GM12878 (cell line): ENCODE measurements around the gene CTNNAL1. TPM values are rescaled to one million over a fixed set of nuclear protein-coding genes. Genes with fewer than 3 reads are reported as not detected.

Source experiments
- ATAC-seq: fragments of 200-7000 bp; cut with Tn5 transposase; 3 replicates; pipeline ENCODE4 v1.9.1; 2020; ENCODE audit warnings: mild to moderate bottlenecking, moderate library complexity
- BruUV-seq: library from RNA; stranded (reverse); fragments of 400-500 nt; replicated peaks from 2 replicates; lab custom pipeline; 2021; lab: Mats Ljungman, UMichigan
- CTCF ChIA-PET: fragments of 300-600 bp; sonication (Branson Sonifier 250); formaldehyde crosslinking; extraction: SDS; loops from one replicate; lab custom pipeline; 2021; ENCODE audit warnings: inconsistent platforms; lab: Yijun Ruan, JAX
- POLR2A ChIA-PET: fragments of 350-600 bp; formaldehyde crosslinking; extraction: SDS; loops from one replicate; lab custom pipeline; 2021; ENCODE audit warnings: inconsistent platforms; lab: Charles Lee
- RAD21 ChIA-PET: fragments of 300-600 bp; sonication (Branson Sonifier 250); formaldehyde crosslinking; loops from one replicate; lab custom pipeline; 2023; ENCODE audit warnings: antibody characterized with exemption; ENCODE audit not compliant: unreplicated experiment; lab: Charles Lee
- SMC1A ChIA-PET: fragments of 300-600 bp; sonication (Branson Sonifier 250); formaldehyde crosslinking; loops from one replicate; lab custom pipeline; 2023; ENCODE audit not compliant: unreplicated experiment, uncharacterized antibody; lab: Charles Lee
- DNase-seq: peaks from one replicate; pipeline ENCODE4 v3.0.0-alpha.2; 2011; ENCODE audit warnings: low read depth, low spot score
- FAIRE-seq: peaks from 3 replicates; lab custom pipeline; 2011; peaks lifted over from hg19 to GRCh38; lab: Jason Lieb, UNC
- H2AFZ ChIP-seq: 2 replicates; pipeline ENCODE4 v1.6.0; 2011; ENCODE audit warnings: low read depth, low read length, control low read depth; ENCODE audit not compliant: control insufficient read depth
- H3K27ac ChIP-seq: 2 replicates; pipeline ENCODE4 v1.5.1; 2011; ENCODE audit warnings: control low read depth; ENCODE audit not compliant: control insufficient read depth, insufficient read depth
- H3K27me3 ChIP-seq, 2 experiments: replicated peaks in 1 of 2; 2 replicates each; pipeline versions ENCODE4 v1.6.0 to v1.6.1; 2011; ENCODE audit warnings: low read length in 1 of 2; ENCODE audit not compliant: control insufficient read depth in 2 of 2, insufficient read depth in 2 of 2
- H3K36me3 ChIP-seq, 2 experiments: 2 replicates each; pipeline ENCODE4 v1.5.1; 2011; ENCODE audit warnings: low read length in 1 of 2; ENCODE audit not compliant: control insufficient read depth in 2 of 2, insufficient read depth in 2 of 2
- H3K4me1 ChIP-seq: 2 replicates; pipeline ENCODE4 v1.6.1; 2011; ENCODE audit warnings: mild to moderate bottlenecking, low read length, moderate library complexity, mixed read lengths; ENCODE audit not compliant: control insufficient read depth, insufficient read depth
- H3K4me2 ChIP-seq: 2 replicates; pipeline ENCODE4 v1.6.0; 2011; ENCODE audit warnings: control low read depth; ENCODE audit not compliant: control insufficient read depth, insufficient read depth
- H3K4me3 ChIP-seq: fragments of 200-600 bp; sonication (generic); 2 replicates; pipeline ENCODE4 v1.5.1; 2016
- H3K79me2 ChIP-seq: 2 replicates; pipeline ENCODE4 v1.6.0; 2011; ENCODE audit warnings: low read length; ENCODE audit not compliant: control insufficient read depth, insufficient read depth
- H3K9ac ChIP-seq: 2 replicates; pipeline ENCODE4 v1.8.0; 2011; ENCODE audit warnings: low read length, control low read depth, mixed read lengths; ENCODE audit not compliant: control insufficient read depth, insufficient read depth
- H3K9me3 ChIP-seq: replicated peaks from 3 replicates; pipeline ENCODE4 v1.5.1; 2011; ENCODE audit warnings: mild to moderate bottlenecking, low read length; ENCODE audit not compliant: control insufficient read depth, insufficient read depth
- H4K20me1 ChIP-seq: 2 replicates; pipeline ENCODE4 v1.6.0; 2011; ENCODE audit not compliant: control insufficient read depth, insufficient read depth
- BMI1 ChIP-seq: fragments of 450-650 bp; IDR thresholded peaks from 2 replicates; pipeline ENCODE4 v1.6.1; 2016; ENCODE audit warnings: mild to moderate bottlenecking, moderate library complexity, borderline replicate concordance
- CEBPB ChIP-seq, 2 experiments: fragments of 150-350 bp in 1 of 2; IDR thresholded peaks; 2 replicates each; pipeline ENCODE4 v1.6.1; 2012 to 2014; ENCODE audit warnings: low read depth in 2 of 2, low read length in 2 of 2, borderline replicate concordance in 1 of 2, inconsistent platforms in 1 of 2
- CEBPZ ChIP-seq: fragments of 150-350 bp; IDR thresholded peaks from 2 replicates; pipeline ENCODE4 v1.6.1; 2016; ENCODE audit warnings: low read depth, low read length
- CHD2 ChIP-seq: IDR thresholded peaks from 2 replicates; pipeline ENCODE4 v1.6.1; 2011; ENCODE audit warnings: low read depth, low read length, improper control_type of control experiment, borderline replicate concordance
- DPF2 ChIP-seq: fragments of 450-650 bp; IDR thresholded peaks from 2 replicates; pipeline ENCODE4 v1.6.1; 2017; ENCODE audit warnings: mild to moderate bottlenecking
- JUND ChIP-seq: IDR thresholded peaks from 2 replicates; pipeline ENCODE4 v1.6.1; 2012; ENCODE audit warnings: low read depth, mild to moderate bottlenecking, low read length, improper control_type of control experiment, moderate library complexity
- MLLT1 ChIP-seq: fragments of 450-650 bp; IDR thresholded peaks from 2 replicates; pipeline ENCODE4 v1.6.1; 2016; ENCODE audit warnings: mild to moderate bottlenecking
- PAX8 ChIP-seq: fragments of 450-650 bp; IDR thresholded peaks from 2 replicates; pipeline ENCODE4 v1.6.1; 2017; ENCODE audit warnings: mild to moderate bottlenecking, moderate library complexity
- RCOR1 ChIP-seq: conservative IDR thresholded peaks from 2 replicates; pipeline ENCODE4 v1.6.1; 2012; ENCODE audit warnings: low read depth, low read length, improper control_type of control experiment
- REST ChIP-seq: IDR thresholded peaks from 2 replicates; pipeline ENCODE4 v1.6.1; 2012; ENCODE audit warnings: mild to moderate bottlenecking, low read depth, low read length
- SMC3 ChIP-seq: IDR thresholded peaks from 2 replicates; pipeline ENCODE4 v1.6.1; 2011; ENCODE audit warnings: low read length, improper control_type of control experiment, borderline replicate concordance
- ZNF687 ChIP-seq: fragments of 450-650 bp; IDR thresholded peaks from 2 replicates; pipeline ENCODE4 v1.6.1; 2017; ENCODE audit warnings: mild to moderate bottlenecking, moderate library complexity
- WGBS: methylation state at CpG from one replicate; pipeline ENCODE4 v1.1.6; 2016; ENCODE audit warnings: low lambda C conversion rate; ENCODE audit not compliant: insufficient replicate concordance, insufficient coverage; ENCODE audit errors: missing lambda C conversion rate; 5-methylcytosine and 5-hydroxymethylcytosine counted together
- in situ Hi-C: fragments of 300-500 bp; cut with MboI; formaldehyde crosslinking; loops from 9 replicates; pipeline ENCODE4 v1.14.3; 2018; ENCODE audit warnings: mixed read lengths
- intact Hi-C: fragments of 100-400 bp; cut with micrococcal nuclease; formaldehyde crosslinking; loops from one replicate; pipeline ENCODE4 v1.14.2; 2022; ENCODE audit not compliant: unreplicated experiment
- polyA plus RNA-seq, 11 experiments: library from polyadenylated mRNA; depleted of rRNA in 4 of 11; unstranded in 6 of 11; stranded (reverse) in 5 of 11; fragments of >200 nt; fragmentation: Nextera tagmentation in 4 of 11; fragmentation: Illumina TruSeq in 1 of 11; extraction: Ambion mirVana in 4 of 11; extraction: Trizol in 1 of 11; gene quantifications; 1 replicate in 1 of 11; 2 replicates in 10 of 11; pipeline versions ENCODE4 v1.2.1 to v1.2.3, GENCODE V29; 2011 to 2016; ENCODE audit warnings: inconsistent platforms in 2 of 11, missing spikeins in 2 of 11, low read depth in 1 of 11
- total RNA-seq, 4 experiments: library from RNA; depleted of rRNA in 3 of 4; stranded (reverse); fragments of >200 nt in 3 of 4; fragmentation: Illumina TruSeq in 1 of 4; extraction: Trizol in 1 of 4; gene quantifications; 2 replicates each; pipeline versions ENCODE4 v1.2.1 to v1.2.3, GENCODE V29; 2013 to 2021

CTNNAL1 gene
- total and polyA plus RNA-seq, 10 of the 15 experiments (the other 5 are each of a cell fraction or from before 2014, with no cell fraction given): 16.3 to 82.5 (median 45.2) TPM

- peaks cover 5 to 20% of the 10 kb centered on the region in 2 experiments for H3K36me3 ChIP-seq
- intact Hi-C loops (no loop called here), in situ Hi-C loops (no loop called here)
- H3K27ac ChIP-seq: no peak overlapping the region
- no peak overlapping the region for H3K4me3 ChIP-seq
- ChIA-PET CTCF (no interaction called here), RAD21 (interaction anchor here (0.5 kb wide), 1 partner anchor 22 kb away, joined by 3 read pairs; no protein-coding TSS in a partner anchor), SMC1A (no interaction called here), POLR2A (no interaction called here)
- H3K9me3 ChIP-seq: no peaks in the 10 kb centered on the region
- no peak overlapping the region for H3K9ac ChIP-seq
- no peaks in the 10 kb centered on the region for H4K20me1 ChIP-seq
- DNase-seq: no peak
- no TSS peak for BruUV-seq
- H3K27me3 ChIP-seq: no peaks in the 10 kb centered on the region
- no peak for FAIRE-seq
- no peak for ATAC-seq
- no peak overlapping the region for H2AFZ ChIP-seq
- H3K79me2 ChIP-seq: peaks cover 11% of the 10 kb centered on the region
- no peaks in the 10 kb centered on the region for H3K4me1 ChIP-seq
- whole genome bisulfite sequencing: 94% methylated on average over 2 of the region's 2 CpGs
- H3K4me2 ChIP-seq: no peak overlapping the region
- TF ChIP-seq RCOR1 (no peak), BMI1 (no peak), PAX8 (no peak), JUND (no peak), SMC3 (no peak), REST (no peak), CEBPB (IDR thresholded peaks at IDR 0.05; ENCODE audit: borderline replicate concordance in 1 of 2, low read depth in 2 of 2, low read length in 2 of 2) (no peak), CEBPZ (no peak), CHD2 (no peak), MLLT1 (no peak), ZNF687 (no peak), DPF2 (no peak)
Observed at GRCh38 chr9:108928386-108928785, 84.9 kb downstream of the CTNNAL1 start.
